Activated naive CD8-positive, alpha-beta T cell treated with anti-CD3 and anti-CD28 coated beads, Interleukin-2, amount 50 U/mL, for 24 hours (primary cell): Measurements from ENCODE around the gene RNF208.

ENCODE experiments used
- ATAC-seq: fragments of 150-1000 bp; cut with Tn5 transposase; one replicate; pipeline ENCODE4 v1.10.0; 2021
- DNase-seq: peaks from one replicate; pipeline ENCODE4 v3.0.0; 2021
- H3K27ac Mint-ChIP-seq: one replicate; pipeline ENCODE4 v1.8.0; 2021; ENCODE audit warnings: mild to moderate bottlenecking, mixed read lengths
- H3K27me3 Mint-ChIP-seq: one replicate; pipeline ENCODE4 v1.8.0; 2021; ENCODE audit warnings: mixed read lengths
- H3K36me3 Mint-ChIP-seq: one replicate; pipeline ENCODE4 v1.8.0; 2021; ENCODE audit warnings: low read depth, mixed read lengths
- H3K4me1 Mint-ChIP-seq: one replicate; pipeline ENCODE4 v1.8.0; 2021; ENCODE audit warnings: mixed read lengths
- H3K4me3 Mint-ChIP-seq: one replicate; pipeline ENCODE4 v1.8.0; 2021; ENCODE audit warnings: mild to moderate bottlenecking, moderate library complexity, mixed read lengths
- H3K9me3 Mint-ChIP-seq: one replicate; pipeline ENCODE4 v1.8.0; 2021; ENCODE audit warnings: mixed read lengths

The RNF208 gene

DNA sequence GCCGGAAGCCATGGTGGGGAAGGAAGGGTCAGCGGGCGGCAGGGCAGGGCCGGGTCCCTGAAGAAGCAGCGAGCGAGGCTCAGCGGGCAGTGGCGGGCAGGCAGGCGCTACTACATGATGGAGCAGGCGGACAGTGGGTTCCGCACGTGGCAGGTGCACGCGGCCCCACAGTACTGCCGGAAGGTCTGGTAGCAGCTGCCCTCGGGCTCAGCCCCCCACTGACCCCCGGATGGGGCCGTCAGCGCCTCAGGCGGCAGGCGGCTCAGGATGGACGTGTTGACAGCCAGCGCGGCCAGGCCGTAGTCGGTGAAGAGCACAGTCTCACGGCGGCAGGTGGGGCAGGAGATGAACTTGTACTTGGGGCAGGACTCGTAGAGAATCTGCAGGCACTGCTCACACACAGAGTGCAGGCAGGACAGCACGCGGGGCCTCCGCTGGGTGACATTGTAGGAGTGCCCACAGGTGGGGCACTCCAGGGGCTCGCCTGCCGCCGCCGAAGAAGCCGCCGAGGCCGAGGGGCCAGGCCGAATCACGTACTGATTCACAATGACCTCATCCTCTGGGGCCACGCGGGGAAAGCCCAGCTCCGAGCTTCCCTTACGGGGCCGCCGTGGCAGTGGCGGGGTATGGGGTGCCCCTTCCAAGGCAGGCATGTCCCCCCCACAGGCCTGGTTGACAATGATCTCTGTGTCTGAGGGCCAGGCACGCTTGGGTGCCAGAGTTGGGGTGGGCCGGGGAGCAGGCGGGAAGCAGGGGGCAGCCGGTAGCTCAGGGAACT lies 1.5 kb downstream of the RNF208 start:
- no peak for ATAC-seq
- H3K4me1 Mint-ChIP-seq, result peaks cover 12% of the 10 kb centered on the region
- H3K27me3 Mint-ChIP-seq, result no peaks in the 10 kb centered on the region
- no peak overlapping the region for H3K27ac Mint-ChIP-seq
- no peak for DNase-seq
- H3K4me3 Mint-ChIP-seq, result peak overlapping the region; percentile 17
- H3K36me3 Mint-ChIP-seq, result no peaks in the 10 kb centered on the region
- H3K9me3 Mint-ChIP-seq, result no peaks in the 10 kb centered on the region

DNA sequence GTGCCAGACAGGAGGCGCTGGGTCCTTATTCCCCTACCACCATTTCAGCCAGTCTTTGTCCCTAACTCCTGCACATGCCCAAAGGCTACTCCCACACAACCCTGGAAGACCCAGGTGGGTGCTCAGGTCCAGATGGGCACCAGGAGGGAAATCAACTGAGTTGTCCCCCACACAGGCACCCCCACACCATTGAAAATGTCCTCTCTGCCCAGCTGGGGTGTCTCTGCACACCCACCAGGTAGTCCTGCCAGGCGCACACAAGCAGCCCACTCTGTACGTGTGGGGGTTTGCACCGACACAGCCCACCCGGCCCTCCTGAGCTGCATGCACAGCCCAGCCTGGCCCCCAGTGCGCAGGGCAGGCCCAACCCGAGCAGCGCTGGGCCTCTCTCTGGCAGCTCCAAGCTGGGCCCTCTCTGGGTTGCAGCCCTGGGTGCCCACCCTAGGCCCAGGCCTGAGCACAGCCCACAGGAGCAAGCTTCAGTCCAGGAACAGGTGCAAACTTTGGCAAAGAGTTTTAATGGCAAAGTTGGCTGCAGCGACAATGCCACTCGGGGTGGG lies 2.2 kb downstream of the RNF208 start:
- H3K4me3 Mint-ChIP-seq, result no peak overlapping the region
- H3K4me1 Mint-ChIP-seq, result peaks cover 8% of the 10 kb centered on the region
- no peaks in the 10 kb centered on the region for H3K36me3 Mint-ChIP-seq
- no peaks in the 10 kb centered on the region for H3K27me3 Mint-ChIP-seq
- ATAC-seq (no peak), DNase-seq (no peak)
- H3K27ac Mint-ChIP-seq, result no peak overlapping the region
- H3K9me3 Mint-ChIP-seq, result no peaks in the 10 kb centered on the region

DNA sequence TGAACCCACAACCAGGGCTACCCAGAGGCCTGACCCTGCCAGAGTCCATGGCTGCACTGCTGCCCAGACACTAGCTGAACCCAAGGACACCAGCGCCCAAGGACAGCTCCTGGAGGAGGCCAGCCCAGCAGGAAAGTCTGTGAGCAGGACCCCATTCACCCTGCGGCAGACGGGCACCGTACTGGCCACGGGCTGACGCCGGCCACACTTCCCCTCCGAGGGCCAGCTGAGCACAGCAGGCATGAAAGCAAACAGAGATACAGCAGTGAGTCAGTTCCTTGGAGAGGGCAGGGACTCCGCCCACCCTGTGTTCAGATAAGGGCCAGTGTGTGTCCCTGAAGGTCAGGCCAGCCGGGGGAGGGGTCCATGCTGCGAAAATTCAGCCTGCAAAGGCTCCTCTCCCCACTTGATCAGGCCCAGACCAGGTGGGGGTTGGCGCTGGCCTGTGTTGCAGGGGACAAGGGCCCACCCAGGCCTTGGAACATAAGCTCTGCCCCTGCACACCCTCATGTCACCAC lies 3.2 kb downstream of the RNF208 start:
- Mint-ChIP-seq H3K36me3 (no peaks in the 10 kb centered on the region), H3K27me3 (no peaks in the 10 kb centered on the region), H3K4me3 (no peak overlapping the region), H3K4me1 (peaks cover 4% of the 10 kb centered on the region), H3K9me3 (no peaks in the 10 kb centered on the region), H3K27ac (no peak overlapping the region)
- ATAC-seq, result no peak
- no peak for DNase-seq

DNA sequence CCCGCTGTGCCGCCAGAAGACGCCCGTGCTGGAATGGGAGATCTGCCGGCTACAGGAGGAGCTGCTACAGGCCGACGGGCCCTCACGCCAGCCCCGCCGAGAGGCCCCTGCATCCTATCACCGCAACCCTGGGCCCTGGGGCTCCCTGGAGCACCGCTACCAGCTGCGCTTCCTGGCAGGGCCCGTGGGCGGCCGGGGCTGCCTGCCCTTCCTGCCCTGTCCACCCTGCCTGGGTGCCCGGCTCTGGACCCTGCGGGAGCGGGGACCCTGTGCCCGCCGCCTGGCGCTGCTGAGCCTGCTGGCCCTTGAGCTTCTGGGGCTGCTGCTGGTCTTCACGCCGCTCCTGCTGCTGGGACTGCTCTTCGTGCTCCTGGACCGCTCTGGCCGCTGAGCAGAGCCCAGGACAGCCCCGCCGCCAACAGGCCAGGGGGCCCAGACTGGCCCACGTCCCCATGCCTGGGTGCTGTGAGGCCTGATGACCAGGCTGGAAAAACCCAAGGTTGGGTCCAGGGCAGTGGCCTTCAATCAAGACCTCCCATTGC lies 3.8 kb downstream of the RNF208 start:
- DNase-seq (no peak), ATAC-seq (no peak)
- no peak overlapping the region for H3K4me3 Mint-ChIP-seq
- peaks cover 4% of the 10 kb centered on the region for H3K4me1 Mint-ChIP-seq
- H3K9me3 Mint-ChIP-seq, result no peaks in the 10 kb centered on the region
- H3K27me3 Mint-ChIP-seq, result no peaks in the 10 kb centered on the region
- H3K36me3 Mint-ChIP-seq, result no peaks in the 10 kb centered on the region
- no peak overlapping the region for H3K27ac Mint-ChIP-seq

DNA sequence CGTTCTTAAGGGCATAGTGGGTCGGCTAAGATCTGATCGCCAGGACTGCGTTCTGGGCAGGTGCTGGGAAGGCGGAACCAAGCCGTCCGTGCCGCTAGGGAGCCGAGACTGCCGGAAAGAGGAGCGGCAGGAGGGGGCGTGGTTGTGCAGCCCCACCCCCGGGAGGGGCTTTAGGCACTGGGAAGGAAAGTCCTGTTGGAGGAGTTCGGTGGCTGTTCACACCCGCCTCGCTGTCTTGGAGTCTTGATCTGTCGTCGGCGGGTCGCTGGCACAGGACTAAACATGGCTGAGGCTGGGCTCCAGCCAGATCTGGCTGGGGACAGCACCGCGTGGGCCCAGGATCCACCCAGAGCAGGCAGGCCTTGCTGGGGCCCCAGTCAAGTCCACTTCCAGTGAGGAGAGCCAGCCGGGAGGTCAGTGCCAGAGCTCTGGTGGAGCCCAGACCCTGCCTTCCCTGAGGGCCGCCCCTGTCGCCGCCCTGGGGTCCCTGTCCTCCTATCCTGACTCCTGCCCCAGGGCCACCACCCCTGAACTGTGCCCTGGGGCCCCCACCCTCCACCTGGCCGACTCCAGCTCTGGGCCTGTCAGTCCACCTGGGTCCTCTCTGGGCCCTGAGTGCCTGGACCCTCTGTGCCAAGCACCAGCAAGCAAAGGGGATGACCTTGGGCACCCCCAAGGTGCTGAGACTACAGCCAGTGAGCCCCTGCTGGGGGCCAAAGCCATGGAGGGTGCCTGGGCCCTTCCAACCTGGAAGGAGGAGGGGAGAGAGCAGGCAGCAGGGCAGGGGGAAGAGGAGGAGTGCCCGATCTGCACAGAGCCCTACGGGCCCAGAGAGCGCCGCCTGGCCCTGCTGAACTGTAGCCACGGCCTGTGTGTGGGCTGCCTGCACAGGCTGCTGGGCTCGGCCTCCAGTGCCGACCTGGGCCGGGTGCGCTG lies 4.5 kb downstream of the RNF208 start:
- Mint-ChIP-seq H3K27ac (no peak overlapping the region), H3K9me3 (no peaks in the 10 kb centered on the region), H3K36me3 (peaks cover 3% of the 10 kb centered on the region), H3K4me1 (no peaks in the 10 kb centered on the region), H3K27me3 (no peaks in the 10 kb centered on the region), H3K4me3 (no peak overlapping the region)
- no peak for ATAC-seq
- no peak for DNase-seq

DNA sequence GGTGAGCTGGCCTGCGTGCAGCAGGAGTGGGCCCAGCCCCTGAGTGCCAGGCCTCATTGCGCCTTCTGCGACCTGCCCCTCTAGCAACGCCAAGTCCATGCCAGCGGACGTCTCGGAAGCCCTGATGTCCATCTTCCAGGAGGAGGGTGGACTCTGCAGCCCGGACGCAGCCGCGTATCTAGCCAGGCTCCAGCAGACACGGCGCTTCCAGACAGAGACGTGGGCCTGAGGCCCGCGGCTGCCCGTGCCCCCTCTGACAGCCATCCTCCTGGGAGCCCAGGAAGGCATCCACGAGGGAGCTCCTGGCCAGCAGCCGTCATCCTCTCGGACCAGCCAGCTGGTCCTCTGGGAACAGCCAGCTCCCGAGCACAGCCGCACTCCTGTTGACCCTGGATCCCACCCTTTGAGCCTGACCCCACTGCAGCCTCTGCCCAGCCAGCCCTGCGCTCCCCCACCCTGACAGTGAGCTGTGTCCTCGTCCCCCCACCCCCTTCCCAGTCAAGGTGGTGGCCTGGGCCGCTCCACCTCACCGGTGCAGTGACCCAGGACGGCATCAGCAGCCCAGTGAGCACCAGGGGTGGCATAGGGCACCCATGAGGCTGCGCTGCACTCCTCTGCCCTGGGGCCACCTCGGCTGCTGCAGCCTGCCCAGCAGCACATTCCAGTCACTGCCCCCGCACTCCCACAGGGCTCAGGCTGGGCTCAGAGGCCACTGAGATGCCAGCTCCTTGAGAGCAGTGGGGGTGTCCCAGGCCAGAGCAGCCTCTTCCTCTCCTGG lies 5.7 kb downstream of the RNF208 start:
- ATAC-seq, result no peak
- no peaks in the 10 kb centered on the region for H3K4me1 Mint-ChIP-seq

DNA sequence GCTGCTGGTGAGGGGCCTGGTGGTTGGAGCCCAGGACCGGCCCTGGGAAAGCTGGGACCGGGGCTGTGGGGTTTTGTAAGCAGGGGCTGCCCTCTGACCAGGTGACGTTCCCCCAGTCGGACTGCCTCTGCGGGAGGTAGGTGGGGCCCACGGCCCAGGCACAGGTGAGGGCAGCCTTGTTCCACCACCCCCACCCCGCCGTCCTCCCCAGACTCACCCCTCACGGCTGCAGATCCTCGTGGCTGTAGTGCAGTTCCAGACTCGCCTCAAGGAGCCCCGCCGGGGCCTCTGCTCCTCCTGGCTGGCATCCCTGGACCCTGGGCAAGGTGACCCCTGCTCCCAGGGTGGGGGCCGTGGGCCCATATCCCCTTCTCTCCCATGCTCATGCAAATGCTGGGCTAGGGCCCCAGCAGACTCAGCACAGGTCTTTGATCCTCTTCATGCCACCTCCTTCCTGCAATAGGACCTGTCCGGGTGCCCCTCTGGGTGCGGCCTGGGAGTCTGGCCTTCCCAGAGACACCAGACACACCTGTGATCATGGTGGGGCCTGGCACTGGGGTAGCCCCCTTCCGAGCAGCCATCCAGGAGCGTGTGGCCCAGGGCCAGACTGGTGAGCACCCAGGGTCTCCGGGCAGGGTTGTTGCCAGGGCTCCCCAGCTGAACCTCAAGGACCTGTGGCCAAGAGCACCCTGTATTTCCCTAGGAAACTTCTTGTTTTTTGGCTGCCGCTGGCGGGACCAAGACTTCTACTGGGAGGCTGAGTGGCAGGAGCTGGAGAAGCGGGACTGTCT lies 6.6 kb downstream of the RNF208 start:
- Mint-ChIP-seq H3K9me3 (no peaks in the 10 kb centered on the region), H3K4me1 (no peaks in the 10 kb centered on the region), H3K36me3 (peaks cover 5% of the 10 kb centered on the region), H3K27me3 (no peaks in the 10 kb centered on the region), H3K4me3 (no peak overlapping the region), H3K27ac (no peak overlapping the region)
- ATAC-seq (no peak), DNase-seq (no peak)

More for the DNA sequence above, 5.7 kb downstream of the RNF208 start:
- DNase-seq, result no peak
- Mint-ChIP-seq H3K27ac (no peak overlapping the region), H3K9me3 (no peaks in the 10 kb centered on the region), H3K4me3 (no peak overlapping the region), H3K36me3 (peaks cover 3% of the 10 kb centered on the region), H3K27me3 (no peaks in the 10 kb centered on the region)

DNA sequence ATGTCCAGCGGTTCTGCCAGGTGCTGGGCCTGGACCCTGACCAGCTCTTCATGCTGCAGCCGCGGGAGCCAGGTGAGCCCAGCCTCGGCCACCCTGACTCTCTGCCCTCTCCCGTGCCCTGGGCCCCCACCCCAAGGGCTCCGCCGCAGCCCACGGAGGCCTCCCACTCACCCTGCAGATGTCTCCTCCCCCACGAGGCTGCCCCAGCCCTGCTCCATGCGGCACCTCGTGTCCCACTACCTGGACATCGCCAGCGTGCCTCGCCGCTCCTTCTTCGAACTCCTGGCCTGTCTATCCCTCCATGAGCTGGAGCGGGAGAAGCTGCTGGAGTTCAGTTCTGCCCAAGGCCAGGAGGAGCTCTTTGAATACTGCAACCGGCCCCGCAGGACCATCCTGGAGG lies 7.4 kb downstream of the RNF208 start:
- Mint-ChIP-seq H3K27ac (no peak overlapping the region), H3K4me1 (no peaks in the 10 kb centered on the region), H3K9me3 (no peaks in the 10 kb centered on the region), H3K36me3 (peaks cover 8% of the 10 kb centered on the region), H3K27me3 (no peaks in the 10 kb centered on the region), H3K4me3 (no peak overlapping the region)
- DNase-seq (no peak), ATAC-seq (no peak)

DNA sequence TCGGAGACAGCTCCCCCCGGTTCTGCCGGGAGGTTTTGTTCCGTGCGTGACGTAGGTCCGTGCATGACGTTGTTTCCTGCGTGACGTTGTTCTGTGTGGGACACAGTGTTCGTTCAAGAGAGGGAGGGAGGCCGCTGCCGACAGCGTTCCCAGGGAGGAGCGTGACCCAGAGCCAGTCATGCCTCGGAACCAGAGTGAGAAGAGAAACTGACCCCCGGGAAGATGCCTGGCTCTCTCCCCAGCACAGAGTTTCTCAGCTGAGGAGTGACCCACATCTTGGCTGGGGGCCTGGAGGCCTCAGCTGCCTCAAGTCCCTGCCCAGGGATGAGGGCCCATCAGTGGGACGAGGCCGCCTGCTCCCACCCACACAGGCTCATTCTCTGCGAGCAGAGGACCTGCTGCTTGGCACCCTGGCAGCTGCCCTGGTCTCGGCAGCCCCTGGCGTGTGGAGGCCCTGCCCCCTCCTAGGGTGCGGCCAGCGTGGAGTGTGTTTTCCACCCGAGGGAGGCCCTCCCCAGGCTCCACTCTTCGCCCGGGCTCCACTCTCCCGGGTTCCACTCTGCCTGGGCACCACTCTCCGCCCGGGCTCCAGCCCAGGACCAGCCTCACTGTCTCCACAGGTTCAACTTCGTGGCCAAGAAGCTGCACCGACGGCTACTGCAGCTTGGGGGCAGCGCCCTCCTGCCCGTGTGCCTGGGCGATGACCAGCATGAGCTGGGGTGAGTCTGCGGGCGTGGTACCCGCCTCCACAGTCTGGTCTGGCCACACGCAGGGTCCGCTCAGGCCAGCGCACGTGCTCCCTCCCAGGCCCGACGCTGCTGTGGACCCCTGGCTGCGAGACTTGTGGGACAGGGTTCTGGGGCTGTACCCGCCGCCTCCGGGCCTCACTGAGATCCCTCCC lies 8.6 kb downstream of the RNF208 start:
- H3K36me3 Mint-ChIP-seq, result peaks cover 10% of the 10 kb centered on the region
- no peaks in the 10 kb centered on the region for H3K9me3 Mint-ChIP-seq
- H3K4me1 Mint-ChIP-seq, result peaks cover 1% of the 10 kb centered on the region
- DNase-seq, result no peak
- no peak overlapping the region for H3K4me3 Mint-ChIP-seq
- H3K27ac Mint-ChIP-seq, result no peak overlapping the region
- H3K27me3 Mint-ChIP-seq, result no peaks in the 10 kb centered on the region
- no peak for ATAC-seq

DNA sequence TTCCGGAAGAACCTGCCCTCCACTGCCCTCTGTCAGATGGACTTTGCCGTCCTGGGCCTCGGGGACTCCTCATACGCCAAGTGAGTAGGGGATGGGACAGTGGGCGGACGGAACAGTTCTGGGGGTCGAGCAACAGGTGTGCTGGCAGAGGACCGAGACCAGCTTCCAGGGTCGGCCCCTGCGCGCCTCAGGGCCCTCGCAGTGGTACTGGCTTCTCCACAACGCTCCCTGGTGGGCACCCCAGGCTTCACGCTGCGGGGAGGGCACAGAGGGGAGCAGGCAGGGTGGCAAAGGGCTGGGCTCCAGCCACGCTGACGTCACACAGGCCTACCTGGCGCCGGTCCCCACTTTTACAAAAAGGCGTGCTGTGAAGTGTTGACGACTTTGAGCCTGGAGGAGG lies 9.5 kb downstream of the RNF208 start:
- no peak for ATAC-seq
- Mint-ChIP-seq H3K27me3 (no peaks in the 10 kb centered on the region), H3K4me1 (peaks cover 3% of the 10 kb centered on the region), H3K36me3 (peaks cover 13% of the 10 kb centered on the region), H3K27ac (no peak overlapping the region), H3K9me3 (no peaks in the 10 kb centered on the region), H3K4me3 (no peak overlapping the region)
- DNase-seq, result no peak

DNA sequence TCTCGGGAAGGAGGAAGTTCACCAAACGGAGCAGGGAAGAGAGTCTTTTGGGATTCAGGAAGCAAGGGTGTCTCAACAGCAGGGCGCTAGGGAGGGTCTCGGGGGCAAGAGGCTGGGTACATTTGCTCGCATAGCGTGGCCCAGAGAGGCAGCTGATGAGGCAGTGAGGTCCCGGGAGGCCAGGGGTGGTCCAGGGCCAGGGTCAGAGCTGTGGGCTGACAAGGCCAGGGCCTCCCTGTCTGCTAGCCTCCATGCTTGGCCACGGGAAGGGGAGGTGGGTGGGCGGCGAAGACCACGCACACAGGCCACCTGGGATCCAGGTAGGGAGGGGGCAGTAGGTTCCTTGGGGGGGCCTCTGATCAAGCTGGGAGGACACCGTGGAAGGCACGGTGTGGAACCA lies 10.5 kb downstream of the RNF208 start:
- DNase-seq (no peak), ATAC-seq (no peak)
- H3K4me1 Mint-ChIP-seq, result peaks cover 13% of the 10 kb centered on the region

DNA sequence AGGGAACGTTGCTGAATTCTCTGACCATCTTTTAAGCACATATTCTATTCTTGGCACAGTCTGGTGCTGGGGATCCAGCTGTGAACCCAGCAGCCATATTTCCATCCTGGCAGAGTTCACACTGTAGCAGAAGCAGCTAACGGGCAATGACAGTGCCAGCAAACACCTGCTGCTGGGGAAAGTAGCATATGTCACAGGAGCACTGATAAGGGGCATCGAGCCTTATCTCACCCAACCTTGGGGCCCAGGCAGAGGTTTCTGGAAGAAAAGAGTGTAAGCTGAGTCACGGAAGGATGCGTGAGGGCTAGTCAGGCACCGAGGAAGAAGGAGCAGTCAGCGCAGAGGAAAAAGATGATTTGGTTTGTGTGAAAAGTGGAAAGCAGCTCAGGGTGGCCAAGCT lies 15.4 kb downstream of the RNF208 start:
- H3K4me1 Mint-ChIP-seq, result peaks cover 44% of the 10 kb centered on the region
- H3K9me3 Mint-ChIP-seq, result no peaks in the 10 kb centered on the region
- ATAC-seq (no peak), DNase-seq (no peak)
- peak overlapping the region; percentile 90 for H3K4me3 Mint-ChIP-seq
- H3K27me3 Mint-ChIP-seq, result no peaks in the 10 kb centered on the region
- peak overlapping the region; percentile 89 for H3K27ac Mint-ChIP-seq
- H3K36me3 Mint-ChIP-seq, result peaks cover 20% of the 10 kb centered on the region

More for the DNA sequence above, 10.5 kb downstream of the RNF208 start:
- Mint-ChIP-seq H3K36me3 (peaks cover 21% of the 10 kb centered on the region), H3K27me3 (no peaks in the 10 kb centered on the region), H3K27ac (no peak overlapping the region), H3K4me3 (no peak overlapping the region), H3K9me3 (no peaks in the 10 kb centered on the region)
